ENCODE results near the gene WDR86.

The WDR86 gene

DNA sequence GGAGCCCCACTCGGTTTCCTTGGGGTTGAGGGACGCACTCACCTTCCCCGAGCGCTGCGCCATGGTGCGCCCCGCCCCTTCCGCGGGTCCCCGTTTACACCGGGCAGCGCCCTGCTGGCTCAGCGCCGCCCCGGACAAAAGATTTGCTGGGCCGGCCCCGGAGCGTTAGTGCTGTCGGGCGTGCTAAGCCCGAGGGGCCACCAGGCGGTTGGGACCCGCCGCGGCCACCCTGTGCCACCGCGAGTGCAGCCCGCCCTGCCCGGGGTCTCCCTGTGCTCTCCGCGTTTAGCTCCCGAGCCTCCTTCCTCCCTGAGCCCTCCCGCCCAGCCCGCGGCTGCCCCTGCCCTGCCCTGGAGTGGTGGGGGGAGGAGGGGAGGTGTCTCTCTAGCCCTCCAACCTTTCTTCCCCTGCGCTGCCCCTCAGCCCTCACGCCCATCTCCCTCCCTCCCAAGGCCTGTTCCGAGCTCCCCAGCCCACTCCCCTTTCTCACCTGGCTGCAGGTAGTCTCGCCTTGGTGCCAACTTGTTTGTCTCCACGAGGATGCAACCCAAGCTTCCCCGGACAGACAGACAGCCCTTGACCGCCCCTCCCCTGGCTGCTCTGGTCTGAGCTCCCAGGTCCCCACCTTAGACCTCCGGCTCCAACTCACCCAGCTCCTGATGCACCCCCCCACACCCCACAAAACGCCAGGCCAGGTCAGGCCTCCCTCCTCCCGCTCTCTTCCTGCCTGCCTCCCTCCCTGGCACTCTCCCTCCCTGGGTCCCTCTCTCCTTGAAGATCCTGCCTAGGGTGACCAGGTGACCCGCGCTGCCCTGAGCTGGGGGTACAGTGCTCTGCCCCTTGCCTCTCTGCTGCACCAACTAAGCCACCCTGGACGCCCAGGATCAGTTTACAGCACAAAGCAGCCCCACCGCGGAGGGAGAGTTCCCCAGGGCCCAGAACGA, 30.3 kb upstream of the WDR86 start, which contains the start of gene CRYGN:
Gene CRYGN (minus strand): TSS at position 287 of the 944 bp plus-strand sequence. CDS start 224 bp downstream, at position 63.
- no peak for DNase-seq (ENCODE audit: low read depth in 3 of 3)

GRCh38 chr7:151438864-151439601, 29.2 kb upstream of the WDR86 start:
- no peak for DNase-seq (ENCODE audit: low read depth in 3 of 3)

DNA sequence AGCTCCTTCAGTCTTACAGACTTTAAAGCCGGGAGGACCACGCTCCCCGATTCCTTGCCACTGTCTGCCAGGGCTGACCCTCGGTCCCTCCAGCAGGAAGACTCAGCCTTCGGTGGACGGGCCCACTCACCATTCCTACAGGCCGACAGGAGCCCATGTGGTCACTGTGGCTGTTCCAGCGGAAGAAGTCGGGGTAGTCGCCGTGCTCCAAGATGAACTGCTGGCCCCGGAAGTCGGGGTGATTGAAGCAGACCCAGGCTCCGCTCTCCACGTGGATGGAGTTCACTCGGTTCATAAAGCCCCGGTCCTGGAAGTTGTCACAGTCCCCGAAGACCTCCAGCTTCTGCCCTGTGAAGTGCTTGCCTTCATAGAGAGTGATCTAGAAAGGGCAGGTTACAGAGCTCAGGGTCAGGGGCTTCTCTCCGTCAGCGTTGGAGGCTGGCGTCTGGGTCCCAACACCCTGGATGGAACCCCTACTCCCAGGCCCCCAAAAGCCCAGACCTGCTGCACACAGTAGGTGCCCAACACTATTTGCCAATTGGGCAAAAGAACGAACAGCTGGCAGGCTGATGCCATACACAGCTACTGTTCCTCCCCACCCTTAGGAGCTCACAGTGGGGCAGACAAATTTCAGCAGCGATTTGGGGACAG, 28.2 kb upstream of the WDR86 start:
- DNase-seq (ENCODE audit: low read depth in 3 of 3): no peak

- no peak for DNase-seq (ENCODE audit: low read depth in 3 of 3)
Measured at GRCh38 chr7:151437159-151437553, 27.3 kb upstream of the WDR86 start.

DNA sequence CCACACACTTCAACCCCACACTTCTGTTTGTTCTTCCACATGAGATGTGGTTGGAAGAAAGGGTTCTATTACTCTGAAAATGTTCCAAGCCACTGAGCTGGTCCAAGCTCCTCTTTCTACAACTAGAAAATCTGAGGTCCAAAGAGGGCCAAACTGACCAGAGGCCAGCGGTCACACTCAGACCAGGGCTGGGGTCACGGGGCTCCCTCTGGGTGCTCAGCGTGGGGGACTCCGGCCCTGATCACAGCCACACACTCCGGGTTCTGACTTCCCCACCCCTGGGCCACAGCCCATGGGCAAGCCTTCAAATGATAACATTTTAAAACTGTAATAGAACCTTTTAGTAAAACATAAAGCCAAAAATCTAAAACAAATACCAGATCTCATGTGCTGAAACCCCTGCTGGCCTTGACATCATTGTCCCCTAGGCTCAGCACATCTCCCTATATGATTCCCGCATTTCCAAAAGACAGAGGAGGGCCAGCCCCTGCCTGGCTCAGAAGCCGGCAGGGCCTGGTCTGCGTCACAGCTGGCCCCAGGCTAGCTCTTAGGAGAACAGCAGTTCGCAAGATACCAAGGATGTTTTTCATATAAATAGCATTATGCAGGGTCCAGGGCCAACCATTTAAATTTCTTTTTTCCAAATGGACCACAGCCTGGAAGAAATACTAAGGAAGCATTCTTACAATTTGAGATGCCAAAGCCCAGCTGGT, 26.8 kb upstream of the WDR86 start:
- no peak for DNase-seq (ENCODE audit: low read depth in 3 of 3)

DNA sequence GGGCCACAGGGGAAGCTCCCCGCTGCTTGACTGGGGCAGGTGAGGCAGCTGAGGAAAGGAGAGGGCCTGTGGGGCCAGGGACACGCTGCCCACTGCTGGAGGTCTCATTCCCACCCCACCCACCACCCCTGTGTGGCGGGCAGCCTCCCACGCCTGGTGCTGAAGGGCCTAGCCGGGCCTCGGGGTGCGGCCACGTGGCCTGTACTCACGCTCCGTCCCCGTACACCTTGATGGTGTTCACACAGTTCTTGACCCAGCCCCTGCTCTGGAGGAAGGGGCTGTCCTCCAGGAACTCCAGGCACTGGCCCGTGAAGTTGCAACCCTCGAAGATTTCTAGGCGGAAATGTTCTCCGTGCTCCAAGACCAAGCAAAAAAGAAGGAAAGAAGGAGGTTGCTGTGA, 26.1 kb upstream of the WDR86 start:
- no peak for DNase-seq (ENCODE audit: low read depth in 3 of 3)

DNA sequence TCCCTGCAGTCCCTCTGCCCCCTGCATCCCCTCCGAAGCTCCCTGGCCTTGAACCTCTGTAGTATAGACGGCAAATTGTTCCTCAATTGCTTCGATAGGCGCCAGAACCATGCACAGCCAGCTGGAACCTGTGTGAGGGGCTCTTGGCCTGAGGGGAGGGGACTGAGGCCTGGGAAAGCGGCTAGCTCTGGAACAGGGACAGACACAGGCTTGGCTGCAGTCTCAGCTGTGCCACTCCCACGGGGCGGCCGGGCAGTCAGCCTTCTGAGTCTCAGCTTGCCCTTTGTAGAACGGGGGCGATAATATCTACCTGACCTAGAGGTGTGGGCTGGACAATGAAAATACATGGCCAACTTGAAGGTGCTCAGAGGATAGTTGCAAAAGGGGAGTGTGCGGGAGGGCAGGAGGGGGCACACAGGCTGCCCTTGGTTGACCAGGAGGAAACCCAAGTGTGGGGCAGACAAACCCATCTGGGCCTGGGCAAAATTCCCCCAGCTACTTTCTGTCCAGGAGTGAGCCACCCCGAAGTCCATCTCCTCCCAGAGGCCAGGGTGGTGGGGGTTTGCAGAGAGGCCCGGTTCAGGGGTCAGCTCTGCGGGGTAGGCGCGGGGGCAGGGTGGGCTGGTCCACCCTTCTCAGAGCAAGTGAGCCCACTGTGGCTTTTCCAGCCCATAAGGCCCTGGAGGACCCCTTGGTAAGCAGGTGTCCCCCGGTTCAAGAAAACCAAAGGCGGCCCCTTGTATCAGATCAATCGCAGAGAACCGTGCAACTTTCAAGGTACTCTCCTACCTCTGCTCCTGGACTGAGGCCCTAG, 25.5 kb upstream of the WDR86 start:
- DNase-seq (ENCODE audit: low read depth in 3 of 3): no peak

DNA sequence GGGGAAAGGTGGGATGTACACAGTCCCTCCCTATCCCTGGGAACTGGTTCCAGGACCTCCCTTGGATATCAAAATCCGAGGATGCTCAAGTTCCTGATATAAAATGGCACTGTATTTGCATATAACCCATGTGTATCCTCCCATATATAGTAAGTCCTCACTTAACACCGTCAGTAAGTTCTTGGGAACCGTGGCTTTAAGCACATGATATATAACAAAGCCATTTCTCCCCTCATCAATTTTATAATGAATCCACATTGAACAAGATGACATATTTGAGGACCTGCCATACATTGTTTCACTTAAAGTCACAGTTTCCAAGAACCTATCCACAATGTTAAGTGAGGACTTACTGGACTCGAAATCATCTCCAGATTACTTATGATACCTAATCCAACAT, 24.7 kb upstream of the WDR86 start:
- no peak for DNase-seq (ENCODE audit: low read depth in 3 of 3)

- no peak for DNase-seq (ENCODE audit: low read depth in 3 of 3)
Measured at GRCh38 chr7:151433721-151434400, 24.0 kb upstream of the WDR86 start.

GRCh38 chr7:151432658-151433521, 23.1 kb upstream of the WDR86 start:
- peak in 2 of 3 donors; percentile 41 to 60 for DNase-seq (ENCODE audit: low read depth in 3 of 3)

DNA sequence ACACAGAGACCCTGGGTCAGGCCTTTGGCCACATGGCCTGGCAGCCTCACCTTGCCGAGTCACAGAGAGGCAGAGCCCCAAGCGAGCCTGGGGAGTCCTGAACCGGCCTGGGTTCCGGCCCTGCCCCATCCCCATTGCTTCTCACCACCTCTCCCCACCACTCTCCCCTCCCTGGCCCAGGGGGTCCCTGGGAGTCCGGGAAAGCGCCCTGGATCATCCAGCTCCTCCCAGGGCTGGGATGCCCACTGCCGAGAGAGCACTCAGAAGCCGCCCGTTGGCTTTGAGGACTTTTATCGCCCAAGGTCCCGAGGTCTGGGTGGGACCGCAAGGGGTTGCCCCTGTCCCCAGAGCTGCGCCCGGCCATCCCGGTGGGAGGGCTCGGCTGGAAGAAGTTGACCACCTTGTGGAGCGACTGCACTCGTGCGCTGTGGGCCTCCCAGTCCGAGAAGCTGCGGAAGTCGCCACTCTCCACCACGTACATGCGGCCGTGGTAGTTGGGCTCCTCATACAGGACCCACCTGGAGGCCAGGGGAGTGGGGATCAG, 22.0 kb upstream of the WDR86 start:
- DNase-seq (ENCODE audit: low read depth in 3 of 3): no peak

- no peak for DNase-seq (ENCODE audit: low read depth in 3 of 3)
Measured at GRCh38 chr7:151431281-151431767, 21.5 kb upstream of the WDR86 start.

DNA sequence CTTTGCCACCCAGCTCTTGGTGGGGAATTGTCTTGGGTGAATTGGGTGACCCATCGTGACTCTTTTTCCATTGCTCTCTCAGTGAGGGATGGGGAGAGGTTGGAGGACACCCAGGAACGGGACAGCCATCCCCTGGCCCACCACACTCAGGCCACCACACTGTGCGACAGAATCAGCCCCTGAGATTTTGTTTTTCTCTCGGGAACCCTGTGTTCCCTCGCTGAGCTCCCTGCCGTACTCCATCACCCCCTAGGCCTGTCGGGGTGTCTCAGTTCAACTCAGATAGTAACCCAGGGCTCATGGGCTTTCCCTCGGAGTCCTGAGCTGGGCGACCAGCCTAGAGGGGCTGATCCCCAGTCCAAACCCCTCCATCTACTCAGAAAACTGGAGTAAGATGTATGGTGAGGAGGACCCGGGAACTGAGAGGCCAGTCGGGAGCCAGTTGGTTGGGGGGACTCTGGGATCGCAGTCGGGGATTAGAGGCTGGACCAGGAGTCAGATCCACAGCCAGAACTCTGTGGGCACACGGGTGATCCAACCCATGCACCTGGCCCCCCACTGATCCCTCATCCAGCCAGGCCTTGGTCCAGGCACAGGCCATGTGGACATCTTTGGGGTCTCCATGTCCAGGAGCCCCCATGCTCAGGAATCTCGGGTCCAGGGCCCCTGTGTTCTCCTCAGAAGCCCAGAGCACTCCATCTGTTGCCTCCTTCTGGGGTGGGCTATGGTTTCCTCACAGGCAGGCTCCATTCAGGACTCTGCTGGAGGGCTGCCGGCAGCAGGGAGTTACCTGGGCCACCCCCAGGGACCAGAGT, 20.8 kb upstream of the WDR86 start:
- no peak for DNase-seq (ENCODE audit: low read depth in 3 of 3)

GRCh38 chr7:151429560-151430331, 19.9 kb upstream of the WDR86 start:
- peak in 1 of 3 donors; percentile 11 for DNase-seq (ENCODE audit: low read depth in 3 of 3)

DNA sequence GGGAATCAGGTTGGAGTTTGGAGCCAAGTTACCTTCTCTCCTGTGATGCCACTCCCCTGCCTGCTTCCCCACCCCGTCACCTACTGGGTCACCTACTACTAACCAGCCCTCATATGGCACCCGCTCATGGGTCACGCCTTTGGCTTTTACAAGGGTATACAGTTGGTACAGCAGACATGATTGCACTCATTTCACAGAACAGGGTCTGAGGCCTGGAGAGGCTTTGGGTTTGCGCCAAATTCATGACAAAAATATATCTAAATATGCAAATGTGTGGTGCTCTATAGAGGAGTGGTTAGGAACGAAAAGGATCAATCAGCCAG, 19.4 kb upstream of the WDR86 start:
- no peak for DNase-seq (ENCODE audit: low read depth in 3 of 3)

DNA sequence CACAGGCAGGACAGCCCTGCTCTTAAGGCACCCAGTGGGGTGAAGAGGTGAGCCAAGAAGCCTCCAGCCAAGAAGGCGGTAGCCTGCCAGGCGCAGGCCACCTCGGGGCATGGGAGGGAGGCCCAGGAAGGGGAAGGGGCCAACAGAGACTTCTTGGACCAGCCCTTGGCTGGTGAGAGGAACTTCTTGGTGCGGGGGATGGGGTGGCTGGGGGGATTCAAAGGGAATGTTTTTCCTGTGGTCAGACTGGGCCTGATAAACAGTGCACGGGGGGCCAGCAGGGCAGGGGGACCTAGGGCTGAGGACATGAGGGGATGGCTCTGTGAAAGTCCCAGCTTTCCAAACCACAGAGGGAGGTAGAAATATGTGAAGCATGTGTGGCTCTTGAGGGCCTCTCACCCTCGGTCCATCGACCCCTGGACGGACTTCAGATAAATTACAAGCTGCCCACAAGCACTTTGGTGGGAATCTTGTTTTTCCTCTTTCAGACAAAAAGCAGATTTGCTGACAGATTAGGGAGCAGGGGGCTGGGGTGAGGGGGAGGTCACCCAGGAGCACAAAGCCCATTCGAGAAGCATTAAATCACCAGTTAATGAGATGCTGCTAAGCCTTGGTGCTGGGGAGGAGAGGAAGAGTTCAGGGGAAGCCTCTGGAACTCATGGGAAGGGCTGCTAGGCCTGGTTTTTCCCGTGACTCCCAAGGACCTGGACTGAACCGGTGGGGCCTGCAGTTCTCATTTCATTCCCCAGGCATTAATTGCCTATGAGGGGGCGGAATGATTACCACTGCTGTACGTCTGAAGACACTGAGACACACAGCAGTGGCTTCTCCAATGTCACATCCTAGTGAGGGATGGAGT, 18.8 kb upstream of the WDR86 start:
- DNase-seq (ENCODE audit: low read depth in 3 of 3): no peak
